Loucy (cell line): ENCODE results near the gene SDR9C7.
"Not testable (repeated sequence)": the region's sequence is repeated elsewhere in the genome, so short reads cannot be mapped to it uniquely, and the experiment has no call there.

Source experiments
- H2AFZ ChIP-seq: fragments of 200-600 bp; sonication (generic); 2 replicates; pipeline ENCODE4 v1.6.0; 2016; ENCODE audit warnings: antibody characterized with exemption, mild to moderate bottlenecking, low read length, moderate library complexity
- H3F3A ChIP-seq: fragments of 200-600 bp; 2 replicates; pipeline ENCODE4 v1.6.0; 2016; ENCODE audit warnings: antibody characterized with exemption, low read depth, mild to moderate bottlenecking
- H3K27me3 ChIP-seq: fragments of 200-600 bp; sonication (generic); 2 replicates; pipeline ENCODE4 v1.6.1; 2014; ENCODE audit warnings: low read length, mild to moderate bottlenecking; ENCODE audit not compliant: insufficient read depth, poor library complexity, severe bottlenecking
- H3K36me3 ChIP-seq: fragments of 200-600 bp; sonication (generic); 2 replicates; pipeline ENCODE4 v1.6.1; 2016; ENCODE audit warnings: low read length; ENCODE audit not compliant: insufficient read depth
- H3K4me1 ChIP-seq: fragments of 200-600 bp; sonication (generic); 2 replicates; pipeline ENCODE4 v1.5.1; 2014; ENCODE audit warnings: low read length, mild to moderate bottlenecking; ENCODE audit not compliant: insufficient read depth, poor library complexity, severe bottlenecking
- H3K4me2 ChIP-seq: fragments of 200-600 bp; sonication (generic); 2 replicates; pipeline ENCODE4 v1.6.0; 2014; ENCODE audit warnings: antibody characterized with exemption, low read length, low read depth, mild to moderate bottlenecking; ENCODE audit not compliant: poor library complexity, severe bottlenecking
- H3K4me3 ChIP-seq: fragments of 200-600 bp; sonication (generic); 2 replicates; pipeline ENCODE4 v1.5.1; 2014; ENCODE audit warnings: low read length, mild to moderate bottlenecking, mixed read lengths; ENCODE audit not compliant: poor library complexity, severe bottlenecking
- H3K79me2 ChIP-seq: fragments of 200-600 bp; sonication (generic); 2 replicates; pipeline ENCODE4 v1.6.1; 2014; ENCODE audit warnings: low read length; ENCODE audit not compliant: insufficient read depth
- H3K9ac ChIP-seq: fragments of 200-600 bp; sonication (generic); 2 replicates; pipeline ENCODE4 v1.6.0; 2014; ENCODE audit warnings: mild to moderate bottlenecking, low read depth, low read length, moderate library complexity; ENCODE audit not compliant: poor library complexity, severe bottlenecking
- H3K9me2 ChIP-seq: fragments of 200-600 bp; sonication (generic); replicated peaks from 2 replicates; pipeline ENCODE4 v1.6.1; 2016; ENCODE audit warnings: low read depth, low read length, mixed read lengths
- H3K9me3 ChIP-seq: fragments of 200-600 bp; sonication (generic); 2 replicates; pipeline ENCODE4 v1.6.1; 2014; ENCODE audit warnings: mild to moderate bottlenecking, antibody characterized with exemption, low read length, low read depth; ENCODE audit not compliant: insufficient read depth
- H4K20me1 ChIP-seq: fragments of 200-600 bp; sonication (generic); 2 replicates; pipeline ENCODE4 v1.6.0; 2014; ENCODE audit warnings: antibody characterized with exemption, low read length, mild to moderate bottlenecking; ENCODE audit not compliant: insufficient read depth, poor library complexity, severe bottlenecking
- EZH2phosphoT487 ChIP-seq: fragments of 200-600 bp; IDR thresholded peaks from 2 replicates; pipeline ENCODE4 v1.6.1; 2018; ENCODE audit warnings: antibody characterized with exemption, mild to moderate bottlenecking, moderate library complexity, borderline replicate concordance
- TF ChIP-seq, protein P1 (sequence below): fragments of 200-600 bp; sonication (generic); conservative IDR thresholded peaks from 2 replicates; pipeline ENCODE4 v1.5.1; 2014; ENCODE audit warnings: mild to moderate bottlenecking, antibody characterized with exemption, low read length

The SDR9C7 gene

DNA sequence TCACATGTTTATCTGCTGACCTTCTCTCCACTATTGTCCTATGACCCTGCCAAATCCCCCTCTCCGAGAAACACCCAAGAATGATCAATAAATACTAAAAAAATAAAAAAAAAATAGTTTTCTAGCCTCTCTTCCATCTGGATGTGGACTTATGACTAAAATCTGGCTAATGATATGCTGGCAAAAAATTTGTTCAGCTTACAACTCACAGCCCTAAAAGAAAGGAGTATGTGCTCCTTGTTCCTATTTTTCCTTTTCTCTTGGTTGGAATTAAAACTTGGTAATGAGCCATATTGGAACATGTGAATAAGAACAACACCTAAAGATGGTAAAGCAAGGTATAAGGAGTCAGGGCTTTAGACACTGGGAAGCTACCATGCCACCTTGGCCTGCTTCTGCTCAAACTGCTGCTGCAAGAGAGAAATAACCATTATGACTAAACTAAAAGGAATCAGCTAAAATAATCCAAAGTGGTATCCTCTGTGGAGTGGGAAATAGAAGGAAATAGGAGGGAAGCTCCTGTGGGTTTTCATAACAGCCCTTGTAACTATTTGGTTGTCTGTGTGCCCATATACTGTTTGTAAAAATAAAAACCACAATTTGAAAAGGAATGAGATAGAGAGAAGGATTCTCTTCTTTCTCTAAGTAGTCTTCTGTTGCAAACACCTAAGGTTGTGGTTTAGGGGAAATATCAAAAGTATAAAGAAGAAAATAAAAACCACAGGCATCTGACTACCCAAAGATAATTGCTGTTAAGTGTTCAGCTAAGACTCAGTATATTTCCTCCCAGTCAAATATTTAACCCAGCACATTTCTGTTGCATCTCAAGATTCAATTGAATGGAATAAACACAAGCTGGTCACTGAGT, 53.8 kb downstream of the SDR9C7 start:
- H3K9ac ChIP-seq = no peak overlapping the region
- H2AFZ ChIP-seq = no peak overlapping the region
- no peaks in the 10 kb centered on the region; the same call in 1 of the 2 replicates for H3K9me3 ChIP-seq

DNA sequence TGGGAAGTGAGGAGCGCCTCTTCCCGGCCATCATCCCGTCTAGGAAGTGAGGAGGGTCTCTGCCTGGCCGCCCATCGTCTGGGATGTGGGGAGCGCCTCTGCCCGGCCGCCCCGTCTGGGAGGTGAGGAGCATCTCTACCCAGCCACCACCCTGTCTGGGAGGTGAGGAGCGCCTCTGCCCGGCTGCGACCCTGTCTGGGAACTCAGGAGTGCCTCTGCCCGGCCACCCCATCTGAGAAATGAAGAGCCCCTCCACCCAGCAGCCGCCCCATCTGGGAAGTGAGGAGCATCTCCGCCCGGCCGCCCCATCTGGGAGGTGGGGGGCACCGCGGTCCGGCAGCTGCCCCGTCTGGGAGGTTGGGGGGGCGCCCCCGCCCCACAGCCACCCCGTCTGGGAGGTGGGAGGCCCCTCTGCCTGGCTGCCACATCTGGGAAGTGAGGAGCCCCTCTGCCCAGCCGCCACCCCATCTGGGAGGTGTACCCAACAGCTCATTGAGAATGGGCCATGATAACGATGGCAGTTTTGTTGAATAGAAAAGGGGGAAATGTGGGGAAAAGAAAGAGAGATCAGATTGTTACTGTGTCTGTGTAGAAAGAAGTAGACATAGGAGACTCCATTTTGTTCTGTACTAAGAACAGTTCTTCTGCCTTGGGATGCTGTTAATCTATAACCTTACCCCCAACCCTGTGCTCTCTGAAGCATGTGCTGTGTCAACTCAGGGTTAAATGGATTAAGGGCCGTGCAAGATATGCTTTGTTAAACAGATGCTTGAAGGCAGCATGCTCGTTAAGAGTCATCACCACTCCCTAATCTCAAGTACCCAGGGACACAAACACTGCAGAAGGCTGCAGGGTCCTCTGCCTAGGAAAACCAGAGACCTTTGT, 54.7 kb downstream of the SDR9C7 start:
- not testable (repeated sequence) for H2AFZ ChIP-seq, H3K36me3 ChIP-seq, H3K9ac ChIP-seq, H3F3A ChIP-seq, H3K9me3 ChIP-seq, H3K79me2 ChIP-seq, H3K9me2 ChIP-seq, H3K27me3 ChIP-seq, H3K4me1 ChIP-seq, H3K4me2 ChIP-seq, H3K4me3 ChIP-seq, H4K20me1 ChIP-seq

More for the DNA sequence above, 53.8 kb downstream of the SDR9C7 start:
- peaks cover 6% of the 10 kb centered on the region for H3K4me1 ChIP-seq
- TF ChIP-seq EZH2phosphoT487 = no peak
- TF ChIP-seq, protein P1, sequence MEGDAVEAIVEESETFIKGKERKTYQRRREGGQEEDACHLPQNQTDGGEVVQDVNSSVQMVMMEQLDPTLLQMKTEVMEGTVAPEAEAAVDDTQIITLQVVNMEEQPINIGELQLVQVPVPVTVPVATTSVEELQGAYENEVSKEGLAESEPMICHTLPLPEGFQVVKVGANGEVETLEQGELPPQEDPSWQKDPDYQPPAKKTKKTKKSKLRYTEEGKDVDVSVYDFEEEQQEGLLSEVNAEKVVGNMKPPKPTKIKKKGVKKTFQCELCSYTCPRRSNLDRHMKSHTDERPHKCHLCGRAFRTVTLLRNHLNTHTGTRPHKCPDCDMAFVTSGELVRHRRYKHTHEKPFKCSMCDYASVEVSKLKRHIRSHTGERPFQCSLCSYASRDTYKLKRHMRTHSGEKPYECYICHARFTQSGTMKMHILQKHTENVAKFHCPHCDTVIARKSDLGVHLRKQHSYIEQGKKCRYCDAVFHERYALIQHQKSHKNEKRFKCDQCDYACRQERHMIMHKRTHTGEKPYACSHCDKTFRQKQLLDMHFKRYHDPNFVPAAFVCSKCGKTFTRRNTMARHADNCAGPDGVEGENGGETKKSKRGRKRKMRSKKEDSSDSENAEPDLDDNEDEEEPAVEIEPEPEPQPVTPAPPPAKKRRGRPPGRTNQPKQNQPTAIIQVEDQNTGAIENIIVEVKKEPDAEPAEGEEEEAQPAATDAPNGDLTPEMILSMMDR = no peak
- no peaks in the 10 kb centered on the region for H3K36me3 ChIP-seq
- H3K4me2 ChIP-seq = no peak overlapping the region
- no peaks in the 10 kb centered on the region for H3K27me3 ChIP-seq
- no peaks in the 10 kb centered on the region for H4K20me1 ChIP-seq
- no peaks in the 10 kb centered on the region for H3K9me2 ChIP-seq
- no peaks in the 10 kb centered on the region for H3K79me2 ChIP-seq
- peaks cover 6% of the 10 kb centered on the region; the same call in 1 of the 2 replicates for H3F3A ChIP-seq
- H3K4me3 ChIP-seq = no peak overlapping the region

DNA sequence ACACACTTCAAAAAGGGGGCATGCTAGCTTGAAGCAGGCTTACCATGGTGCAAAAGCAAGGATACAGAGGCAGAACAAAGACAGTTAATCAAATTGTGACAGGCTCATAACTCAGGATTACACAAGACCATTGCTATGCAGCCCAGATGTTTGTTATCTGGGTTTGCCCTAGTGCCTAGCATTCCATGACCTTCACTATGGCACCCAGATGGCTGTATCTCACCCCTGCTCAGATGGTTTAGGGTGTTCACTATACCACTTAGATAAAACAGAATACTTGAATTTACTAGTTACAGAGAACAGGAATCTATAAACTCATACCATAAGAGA, 56.2 kb downstream of the SDR9C7 start:
- Histone ChIP-seq H3K9ac (no peak overlapping the region), H4K20me1 (no peaks in the 10 kb centered on the region), H3K79me2 (no peaks in the 10 kb centered on the region), H3K36me3 (no peaks in the 10 kb centered on the region), H3K4me3 (no peak overlapping the region), H3K9me3 (no peaks in the 10 kb centered on the region; the same call in 1 of the 2 replicates), H3F3A (peaks cover 6% of the 10 kb centered on the region; the same call in 1 of the 2 replicates), H3K9me2 (no peaks in the 10 kb centered on the region), H3K4me1 (peaks cover 6% of the 10 kb centered on the region), H2AFZ (no peak overlapping the region), H3K4me2 (no peak overlapping the region), H3K27me3 (no peaks in the 10 kb centered on the region)
- TF ChIP-seq, protein P1 = no peak
- no peak for TF ChIP-seq EZH2phosphoT487
